Breast epithelium (tissue), 3 donors: ENCODE data around the gene DIS3L2.

ENCODE experiments used
- POLR2A ChIP-seq: fragments of 450-650 bp; IDR thresholded peaks from one replicate; pipeline ENCODE4 v1.6.1; 2016; ENCODE audit warnings: antibody characterized with exemption, mild to moderate bottlenecking, moderate library complexity
- POLR2AphosphoS5 ChIP-seq, 3 donors: sonication (generic); formaldehyde crosslinking; IDR thresholded peaks; one replicate each; pipeline ENCODE4 v1.6.1; 2017; ENCODE audit warnings: antibody characterized with exemption in 3 of 3
- TF ChIP-seq, protein P1 (sequence below), 3 donors: fragments of 450-650 bp; IDR thresholded peaks; one replicate each; pipeline ENCODE4 v1.5.1; 2016 to 2017; ENCODE audit warnings: antibody characterized with exemption in 3 of 3, mild to moderate bottlenecking in 3 of 3, moderate library complexity in 3 of 3

- TF ChIP-seq, protein P1, sequence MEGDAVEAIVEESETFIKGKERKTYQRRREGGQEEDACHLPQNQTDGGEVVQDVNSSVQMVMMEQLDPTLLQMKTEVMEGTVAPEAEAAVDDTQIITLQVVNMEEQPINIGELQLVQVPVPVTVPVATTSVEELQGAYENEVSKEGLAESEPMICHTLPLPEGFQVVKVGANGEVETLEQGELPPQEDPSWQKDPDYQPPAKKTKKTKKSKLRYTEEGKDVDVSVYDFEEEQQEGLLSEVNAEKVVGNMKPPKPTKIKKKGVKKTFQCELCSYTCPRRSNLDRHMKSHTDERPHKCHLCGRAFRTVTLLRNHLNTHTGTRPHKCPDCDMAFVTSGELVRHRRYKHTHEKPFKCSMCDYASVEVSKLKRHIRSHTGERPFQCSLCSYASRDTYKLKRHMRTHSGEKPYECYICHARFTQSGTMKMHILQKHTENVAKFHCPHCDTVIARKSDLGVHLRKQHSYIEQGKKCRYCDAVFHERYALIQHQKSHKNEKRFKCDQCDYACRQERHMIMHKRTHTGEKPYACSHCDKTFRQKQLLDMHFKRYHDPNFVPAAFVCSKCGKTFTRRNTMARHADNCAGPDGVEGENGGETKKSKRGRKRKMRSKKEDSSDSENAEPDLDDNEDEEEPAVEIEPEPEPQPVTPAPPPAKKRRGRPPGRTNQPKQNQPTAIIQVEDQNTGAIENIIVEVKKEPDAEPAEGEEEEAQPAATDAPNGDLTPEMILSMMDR (IDR thresholded peaks at IDR 0.05) = no peak
- TF ChIP-seq POLR2A (no peak), POLR2AphosphoS5 (IDR thresholded peaks at IDR 0.05) (no peak)
Measured at GRCh38 chr2:232073026-232073425, 111.5 kb downstream of the DIS3L2 start.
